Uterus (tissue), 2 donors: Measurements from ENCODE around the gene TMEM209.
"Not testable (repeated sequence)": the region's sequence is repeated elsewhere in the genome, so short reads cannot be mapped to it uniquely, and the experiment has no call there.

Experiments used
- CTCF ChIP-seq, 4 experiments: fragments of 200-600 bp in 2 of 4; fragments of 450-650 bp in 2 of 4; sonication (generic) in 2 of 4; IDR thresholded peaks; one replicate each; pipeline ENCODE4 v1.5.1; 2016 to 2019; ENCODE audit warnings: antibody characterized with exemption in 4 of 4, mild to moderate bottlenecking in 2 of 4, moderate library complexity in 1 of 4
- POLR2A ChIP-seq, 2 donors: fragments of 450-650 bp; IDR thresholded peaks; one replicate each; pipeline ENCODE4 v1.6.1; 2016; ENCODE audit warnings: antibody characterized with exemption in 2 of 2, mild to moderate bottlenecking in 1 of 2, moderate library complexity in 1 of 2

GRCh38 chr7:130243486-130243885, 38.3 kb upstream of the TMEM209 start:
- TF ChIP-seq CTCF, POLR2A (IDR thresholded peaks at IDR 0.05): not testable (repeated sequence)
